ENCODE measurements around the gene HOXC13. TPM values are rescaled to one million over a fixed set of nuclear protein-coding genes. Genes with fewer than 3 reads are reported as not detected.

The HOXC13 gene
- total RNA-seq, 1 experiment from 2014 or later, result 7.5 TPM

- no peak for DNase-seq (ENCODE audit: low spot score)
Measured at GRCh38 chr12:53939141-53940108, 794 bp downstream of the HOXC13 start.

- DNase-seq (ENCODE audit: low spot score), result no peak
Measured at GRCh38 chr12:53940443-53941014, 1.9 kb downstream of the HOXC13 start.

GRCh38 chr12:53941187-53941586 is 2.6 kb downstream of the HOXC13 start:
- DNase-seq (ENCODE audit: low spot score), result no peak

DNA sequence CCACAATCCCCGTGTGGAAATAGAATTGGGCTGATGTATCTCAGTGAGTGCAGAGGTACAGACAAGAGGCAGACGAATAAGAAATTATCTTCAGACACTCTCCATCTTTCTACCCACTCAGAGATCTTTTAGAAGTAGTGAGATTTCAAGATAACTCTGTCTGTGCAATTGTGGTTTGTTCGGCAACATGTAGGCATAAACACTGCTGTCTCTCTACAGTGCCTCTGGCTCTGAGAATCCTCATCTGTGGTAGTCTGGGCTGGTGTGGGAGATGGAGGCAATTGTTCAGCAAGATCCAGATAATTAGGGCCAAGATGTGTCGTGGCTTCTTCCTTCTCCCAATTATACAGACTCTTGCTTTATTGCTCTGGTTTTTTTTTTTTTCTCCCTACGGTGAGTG is 3.1 kb downstream of the HOXC13 start:
- no peak for DNase-seq (ENCODE audit: low spot score)

GRCh38 chr12:53942467-53942997 is 3.9 kb downstream of the HOXC13 start:
- DNase-seq (ENCODE audit: low spot score), result no peak

DNA sequence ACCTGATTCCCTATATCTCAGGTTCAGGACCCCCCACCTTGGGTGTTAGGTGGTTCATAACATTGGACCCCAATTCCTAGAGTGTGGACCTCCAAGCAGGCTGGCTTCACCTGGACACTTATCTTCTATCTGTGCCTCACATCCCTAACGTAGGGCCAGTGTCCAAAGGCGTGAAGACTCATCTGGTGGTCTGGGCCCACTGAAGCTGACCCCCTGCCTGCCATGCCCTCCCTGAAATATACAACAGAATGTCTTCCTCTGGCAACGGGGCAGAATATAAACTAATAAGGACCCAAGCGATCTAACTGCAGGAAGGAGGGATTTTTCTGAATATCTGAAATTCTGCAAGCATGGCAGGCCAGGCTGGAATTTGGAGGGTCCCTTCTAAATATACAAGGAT is 5.6 kb downstream of the HOXC13 start:
- no peak for DNase-seq (ENCODE audit: low spot score)

GRCh38 chr12:53944907-53945847 is 6.5 kb downstream of the HOXC13 start:
- no peak for DNase-seq (ENCODE audit: low spot score)

DNA sequence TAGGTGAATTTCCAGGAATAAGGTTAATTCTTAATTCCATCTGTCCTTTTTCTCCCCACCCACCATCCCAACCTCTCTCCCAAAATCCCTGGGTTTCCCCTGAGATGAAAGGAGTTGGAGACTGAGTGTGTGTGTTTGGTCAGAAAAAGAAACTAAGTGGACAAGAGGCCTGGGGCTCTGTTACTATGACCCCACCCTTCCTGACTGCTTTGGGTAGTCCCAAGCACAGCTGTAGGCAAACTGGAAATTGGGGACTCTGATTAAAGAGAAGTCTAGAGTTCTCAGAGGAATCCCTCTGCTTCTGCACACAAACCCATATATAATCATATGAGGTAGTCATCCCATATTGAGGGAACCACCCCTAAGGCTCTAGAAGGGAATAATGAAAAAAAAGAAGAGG is 9.1 kb downstream of the HOXC13 start:
- no peak for DNase-seq (ENCODE audit: low spot score)

DNA sequence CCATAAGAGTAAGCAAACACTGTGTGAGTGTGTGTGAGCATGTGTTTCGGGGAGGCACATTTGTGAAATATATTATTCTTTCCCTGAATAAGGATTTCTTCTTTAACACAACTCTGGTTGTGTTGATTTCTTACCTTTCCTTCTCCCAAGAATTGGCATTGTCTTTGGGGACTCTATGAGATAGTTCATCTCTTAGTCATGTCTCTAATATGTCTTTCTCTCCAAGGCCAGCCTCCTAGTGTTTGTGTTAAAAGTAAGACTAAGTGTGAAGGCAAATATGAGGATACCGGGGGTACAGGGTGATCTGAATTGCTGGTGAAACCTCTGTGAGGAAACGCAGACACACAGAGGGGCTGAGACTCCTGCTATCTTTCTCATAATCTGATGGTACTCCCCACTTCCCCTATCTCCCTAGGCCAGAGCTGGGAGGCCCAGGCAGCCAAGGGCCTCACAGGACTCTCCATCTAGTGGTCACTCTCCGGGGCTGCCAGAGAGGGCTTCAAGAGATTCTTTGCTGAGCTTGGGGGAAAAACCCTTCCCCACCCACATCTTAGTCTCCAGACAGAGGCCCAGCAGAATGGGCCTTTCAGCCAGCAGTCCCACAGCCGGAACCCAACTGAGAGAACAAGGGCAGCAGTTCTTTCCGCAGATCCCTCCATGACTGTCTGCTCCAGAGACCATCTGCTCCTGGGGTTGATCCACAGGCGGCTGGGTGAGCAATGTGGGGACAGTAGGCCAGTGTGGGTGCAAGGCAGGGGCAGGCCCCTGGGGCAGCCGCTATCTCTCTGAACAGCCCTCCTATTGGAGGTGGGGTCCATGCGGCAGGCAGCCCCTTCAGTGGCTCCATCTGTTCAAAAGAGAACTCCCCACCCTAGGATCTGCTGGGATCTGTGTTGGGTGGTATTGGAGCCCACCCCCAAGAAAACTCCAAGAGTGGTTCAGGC is 10.3 kb downstream of the HOXC13 start:
- no peak for DNase-seq (ENCODE audit: low spot score)

DNA sequence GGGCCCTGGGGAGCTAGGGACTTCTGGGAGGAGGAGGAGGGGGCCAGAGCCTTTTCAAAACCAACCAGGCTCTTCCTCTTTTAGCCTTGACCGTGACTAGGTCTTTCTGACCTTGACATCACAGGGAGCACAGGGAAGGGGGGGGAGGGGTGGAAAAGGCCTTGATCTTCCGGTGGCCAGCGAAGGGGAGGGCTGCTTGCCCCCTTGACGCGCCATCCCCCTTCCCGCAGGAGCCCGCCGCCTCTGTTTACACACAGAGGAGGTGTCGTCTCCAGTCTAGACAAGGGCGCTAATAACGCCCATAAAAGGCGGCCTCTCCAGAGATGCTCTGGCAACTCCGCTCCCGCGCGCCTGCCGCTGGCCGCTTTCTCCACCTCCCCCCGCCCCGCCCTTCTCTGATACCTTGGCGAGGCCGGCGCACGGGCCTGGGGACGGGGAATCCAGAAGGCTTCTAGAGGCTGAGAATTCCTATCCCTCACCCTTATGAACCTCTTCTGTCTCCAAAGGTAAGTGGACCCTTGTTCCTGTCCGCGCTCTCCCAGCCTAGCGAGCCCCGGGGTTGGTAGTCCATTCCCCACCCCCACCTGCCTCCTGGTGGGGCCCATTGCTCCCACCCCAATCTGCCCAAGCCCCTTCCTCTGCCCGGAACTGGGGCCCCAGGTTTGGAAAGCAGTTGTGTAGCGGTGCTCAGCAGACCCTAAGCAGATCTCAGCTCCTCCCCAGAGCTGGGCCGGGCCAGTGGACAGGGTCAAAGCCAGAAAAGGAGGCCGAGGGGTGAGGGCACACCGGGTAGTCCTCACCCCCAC is 11.2 kb downstream of the HOXC13 start:
- DNase-seq (ENCODE audit: low spot score), result no peak

- DNase-seq (ENCODE audit: low spot score), result no peak
Measured at GRCh38 chr12:53950437-53950773, 11.8 kb downstream of the HOXC13 start.

GRCh38 chr12:53950789-53951576 is 12.4 kb downstream of the HOXC13 start:
- DNase-seq (ENCODE audit: low spot score), result no peak

GRCh38 chr12:53951577-53952334 is 13.1 kb downstream of the HOXC13 start:
- DNase-seq (ENCODE audit: low spot score), result no peak

- DNase-seq (ENCODE audit: low spot score), result no peak
Measured at GRCh38 chr12:53952335-53952694, 13.7 kb downstream of the HOXC13 start.

DNA sequence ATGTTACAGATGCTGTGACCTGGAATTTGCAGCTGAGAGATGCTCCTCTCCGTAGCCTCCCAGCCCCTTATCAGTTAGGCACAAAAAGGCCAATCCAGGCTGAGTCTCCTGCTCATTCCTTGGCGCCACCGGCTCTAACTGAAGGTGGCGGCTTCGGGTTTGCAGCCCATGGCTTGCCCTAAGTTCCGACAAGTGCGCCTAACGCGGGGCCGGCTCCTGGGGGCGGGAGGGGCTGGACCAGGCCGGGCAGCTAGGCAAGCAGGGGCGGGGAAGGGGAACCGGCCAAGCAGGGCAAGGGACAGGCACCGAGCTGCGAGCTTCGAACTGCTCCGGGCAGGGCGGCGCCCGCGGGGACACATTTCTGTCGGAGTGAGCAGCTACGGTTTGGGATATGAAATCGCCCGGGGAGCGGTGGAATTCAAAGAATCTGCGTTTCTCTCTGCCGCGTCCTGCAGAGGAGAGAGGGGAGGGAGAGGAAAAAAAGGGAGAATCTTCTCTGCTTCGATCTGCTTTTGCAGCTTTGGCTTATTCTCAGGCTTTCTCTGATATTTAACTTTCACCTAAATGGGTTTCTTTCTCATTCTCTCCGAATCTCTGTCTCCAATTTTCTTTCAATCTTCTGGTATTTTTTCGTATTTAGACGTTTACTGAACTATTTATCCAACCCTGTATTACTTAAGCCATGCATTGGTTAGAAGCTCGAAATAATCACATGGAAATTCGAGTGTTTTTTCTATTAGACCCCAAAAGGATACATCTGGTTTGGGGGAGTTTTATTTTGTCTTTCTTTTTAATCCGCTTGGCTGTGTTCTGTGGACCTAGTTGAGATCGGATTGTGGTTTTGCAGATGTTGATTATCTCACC is 14.5 kb downstream of the HOXC13 start:
- DNase-seq (ENCODE audit: low spot score), result no peak

- DNase-seq (ENCODE audit: low spot score), result no peak
Measured at GRCh38 chr12:53953831-53954693, 15.4 kb downstream of the HOXC13 start.

DNA sequence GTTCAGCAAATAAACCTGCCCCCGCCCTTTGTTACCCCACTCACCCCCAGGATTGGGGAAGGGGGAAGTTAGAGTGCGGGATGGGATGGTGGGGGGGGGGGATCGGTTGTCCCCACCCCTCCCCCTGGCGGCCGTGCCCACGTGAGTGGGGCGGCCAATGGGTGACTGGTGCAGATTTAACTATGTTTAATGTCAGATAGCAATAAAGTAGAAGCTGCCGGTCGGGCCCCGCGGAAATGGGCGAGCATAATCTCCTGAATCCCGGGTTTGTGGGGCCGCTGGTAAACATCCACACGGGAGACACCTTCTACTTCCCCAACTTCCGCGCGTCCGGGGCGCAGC is 16.0 kb downstream of the HOXC13 start, which contains the start of gene HOXC12:
TSS of gene HOXC12 (plus strand) at position 210 of the 342 bp plus-strand sequence. CDS start at position 237, 27 bp downstream.
- DNase-seq (ENCODE audit: low spot score), result no peak
